ENCODE results near the gene DTNA.
"Not testable (repeated sequence)": the region's sequence is repeated elsewhere in the genome, so short reads cannot be mapped to it uniquely, and the experiment has no call there.

Gene DTNA

GRCh38 chr18:34723143-34723542, 13.0 kb downstream of the DTNA start:
- DNase-seq (ENCODE audit: low read depth) = no peak

GRCh38 chr18:34725737-34726136, 15.6 kb downstream of the DTNA start:
- not testable (repeated sequence) for DNase-seq (ENCODE audit: low read depth)

- no peak for DNase-seq (ENCODE audit: low read depth)
These were observed 16.3 kb downstream of the DTNA start for GRCh38 chr18:34726286-34727004.

- DNase-seq (ENCODE audit: low read depth) = no peak
These were observed 19.2 kb downstream of the DTNA start for GRCh38 chr18:34729264-34729663.

- DNase-seq (ENCODE audit: low read depth) = no peak
These were observed 19.8 kb downstream of the DTNA start for GRCh38 chr18:34729740-34730355.

- no peak for DNase-seq (ENCODE audit: low read depth)
These were observed 20.7 kb downstream of the DTNA start for GRCh38 chr18:34730774-34731173.

- DNase-seq (ENCODE audit: low read depth) = no peak
These were observed 24.0 kb downstream of the DTNA start for GRCh38 chr18:34734056-34734455.

GRCh38 chr18:34734526-34734925, 24.4 kb downstream of the DTNA start:
- DNase-seq (ENCODE audit: low read depth) = not testable (repeated sequence)

GRCh38 chr18:34738175-34738894, 28.2 kb downstream of the DTNA start:
- DNase-seq (ENCODE audit: low read depth) = no peak

- DNase-seq (ENCODE audit: low read depth) = no peak
These were observed 30.0 kb downstream of the DTNA start for GRCh38 chr18:34740101-34740500.

GRCh38 chr18:34740724-34741123, 30.6 kb downstream of the DTNA start:
- no peak for DNase-seq (ENCODE audit: low read depth)

GRCh38 chr18:34741401-34741800, 31.3 kb downstream of the DTNA start:
- no peak for DNase-seq (ENCODE audit: low read depth)

- DNase-seq (ENCODE audit: low read depth) = no peak
These were observed 32.8 kb downstream of the DTNA start for GRCh38 chr18:34742891-34743341.

GRCh38 chr18:34744569-34744968, 34.5 kb downstream of the DTNA start:
- DNase-seq (ENCODE audit: low read depth) = no peak

- DNase-seq (ENCODE audit: low read depth) = no peak
These were observed 36.5 kb downstream of the DTNA start for GRCh38 chr18:34746614-34747013.

- no peak for DNase-seq (ENCODE audit: low read depth)
These were observed 39.6 kb downstream of the DTNA start for GRCh38 chr18:34749721-34750120.

- no peak for DNase-seq (ENCODE audit: low read depth)
These were observed 42.0 kb downstream of the DTNA start for GRCh38 chr18:34752056-34752455.

GRCh38 chr18:34754300-34754699, 44.2 kb downstream of the DTNA start:
- no peak for DNase-seq (ENCODE audit: low read depth)

GRCh38 chr18:34757666-34758065, 47.6 kb downstream of the DTNA start:
- no peak for DNase-seq (ENCODE audit: low read depth)

GRCh38 chr18:34758378-34758948, 48.4 kb downstream of the DTNA start:
- no peak for DNase-seq (ENCODE audit: low read depth)

- no peak for DNase-seq (ENCODE audit: low read depth)
These were observed 50.3 kb downstream of the DTNA start for GRCh38 chr18:34760444-34760843.

GRCh38 chr18:34764451-34764850, 54.4 kb downstream of the DTNA start:
- DNase-seq (ENCODE audit: low read depth) = no peak

GRCh38 chr18:34767601-34768027, 57.5 kb downstream of the DTNA start:
- no peak for DNase-seq (ENCODE audit: low read depth)

All from T follicular helper cell (primary cell).